WI38 (cell line): Measurements from ENCODE around the gene CPSF4.
"Not testable (repeated sequence)": the region's sequence is repeated elsewhere in the genome, so short reads cannot be mapped to it uniquely, and the experiment has no call there.

Source experiments
- H3K4me3 ChIP-seq: 2 replicates; pipeline ENCODE4 v1.5.1; 2011; ENCODE audit warnings: low read depth, mild to moderate bottlenecking, control low read depth, low read length
- CTCF ChIP-seq: IDR thresholded peaks from 2 replicates; pipeline ENCODE4 v1.5.1; 2012; ENCODE audit warnings: low read depth, mild to moderate bottlenecking, control low read depth, low read length

CPSF4 gene

GRCh38 chr7:99420986-99421385, 17.8 kb upstream of the CPSF4 start:
- TF ChIP-seq CTCF: no peak
- no peak overlapping the region for H3K4me3 ChIP-seq

GRCh38 chr7:99422186-99422585, 16.6 kb upstream of the CPSF4 start:
- H3K4me3 ChIP-seq: no peak overlapping the region
- TF ChIP-seq CTCF: no peak

GRCh38 chr7:99422625-99423024, 16.1 kb upstream of the CPSF4 start:
- no peak overlapping the region for H3K4me3 ChIP-seq
- no peak for TF ChIP-seq CTCF

- no peak for TF ChIP-seq CTCF
- H3K4me3 ChIP-seq: no peak overlapping the region
These were observed 13.6 kb upstream of the CPSF4 start for GRCh38 chr7:99424932-99425730.

- no peak for TF ChIP-seq CTCF
These were observed 9.7 kb upstream of the CPSF4 start for GRCh38 chr7:99428972-99429566.

GRCh38 chr7:99429756-99430155, 9.0 kb upstream of the CPSF4 start:
- no peak overlapping the region for H3K4me3 ChIP-seq
- no peak for TF ChIP-seq CTCF

More at GRCh38 chr7:99428972-99429566, 9.7 kb upstream of the CPSF4 start:
- no peak overlapping the region for H3K4me3 ChIP-seq

GRCh38 chr7:99431756-99432540, 6.8 kb upstream of the CPSF4 start:
- H3K4me3 ChIP-seq: not testable (repeated sequence)
